Mesenchymal stem cell (in vitro differentiated cells and primary cell): Measurements from ENCODE around the gene RPRD2.

Experiments used
- DNase-seq: peaks from one replicate; pipeline ENCODE4 v3.0.0-alpha.2; 2013
- H2AFZ ChIP-seq: one replicate; pipeline ENCODE4 v1.6.1; 2013; ENCODE audit warnings: low read depth, mild to moderate bottlenecking, control low read depth, inconsistent platforms, low read length, moderate library complexity
- H2AK5ac ChIP-seq: 2 replicates; pipeline ENCODE4 v1.6.1; 2013; ENCODE audit warnings: low read length, moderate library complexity, mild to moderate bottlenecking, inconsistent platforms; ENCODE audit not compliant: severe bottlenecking
- H2BK120ac ChIP-seq: one replicate; pipeline ENCODE4 v1.6.1; 2013; ENCODE audit warnings: low read depth, mild to moderate bottlenecking, inconsistent platforms, low read length, moderate library complexity
- H2BK12ac ChIP-seq, 2 experiments: one replicate each; pipeline ENCODE4 v1.6.1; 2013; ENCODE audit warnings: inconsistent platforms in 2 of 2, low read length in 2 of 2, mild to moderate bottlenecking in 2 of 2, moderate library complexity in 2 of 2, control low read depth in 1 of 2
- H2BK15ac ChIP-seq: one replicate; pipeline ENCODE4 v1.6.1; 2013; ENCODE audit warnings: mild to moderate bottlenecking, low read depth, inconsistent platforms; ENCODE audit not compliant: poor library complexity, severe bottlenecking
- H2BK5ac ChIP-seq: 2 replicates; pipeline ENCODE4 v1.6.1; 2013; ENCODE audit warnings: low read depth, mild to moderate bottlenecking, low read length, control low read depth, inconsistent platforms; ENCODE audit not compliant: poor library complexity, severe bottlenecking
- H3K14ac ChIP-seq, 2 experiments: one replicate each; pipeline ENCODE4 v1.6.1; 2013; ENCODE audit warnings: inconsistent platforms in 2 of 2, low read length in 2 of 2, control low read depth in 1 of 2, mild to moderate bottlenecking in 1 of 2, moderate library complexity in 1 of 2
- H3K18ac ChIP-seq, 2 experiments: one replicate each; pipeline ENCODE4 v1.6.1; 2013; ENCODE audit warnings: inconsistent platforms in 2 of 2, low read length in 2 of 2, control low read depth in 1 of 2, low read depth in 1 of 2, mild to moderate bottlenecking in 1 of 2
- H3K23ac ChIP-seq, 2 experiments: one replicate each; pipeline ENCODE4 v1.6.1; 2013; ENCODE audit warnings: inconsistent platforms in 2 of 2, low read length in 2 of 2, mild to moderate bottlenecking in 2 of 2, moderate library complexity in 2 of 2, control low read depth in 1 of 2
- H3K27ac ChIP-seq: 2 replicates; pipeline ENCODE4 v1.5.1; 2013; ENCODE audit warnings: mild to moderate bottlenecking, moderate library complexity, low read length, control low read depth, inconsistent platforms; ENCODE audit not compliant: poor library complexity, severe bottlenecking
- H3K27me3 ChIP-seq, 2 experiments: 2 replicates each; pipeline versions ENCODE4 v1.6.1 to v1.7.0; 2013; ENCODE audit warnings: low read length in 2 of 2, mild to moderate bottlenecking in 2 of 2, moderate library complexity in 2 of 2, control low read depth in 1 of 2, inconsistent platforms in 1 of 2; ENCODE audit not compliant: control insufficient read depth in 1 of 2, insufficient read depth in 1 of 2
- H3K36me3 ChIP-seq, 2 experiments: 2 replicates each; pipeline versions ENCODE4 v1.6.1 to v1.7.0; 2013; ENCODE audit warnings: low read length in 2 of 2, control low read depth in 1 of 2, inconsistent platforms in 1 of 2, low read depth in 1 of 2, mild to moderate bottlenecking in 1 of 2; ENCODE audit not compliant: insufficient read depth in 2 of 2, control insufficient read depth in 1 of 2
- H3K4ac ChIP-seq, 2 experiments: one replicate each; pipeline ENCODE4 v1.6.1; 2013; ENCODE audit warnings: inconsistent platforms in 2 of 2, low read length in 2 of 2, mild to moderate bottlenecking in 2 of 2, moderate library complexity in 2 of 2, control low read depth in 1 of 2, low read depth in 1 of 2
- H3K4me1 ChIP-seq: 2 replicates; pipeline ENCODE4 v1.6.1; 2013; ENCODE audit warnings: low read depth, low read length, control low read depth; ENCODE audit not compliant: control insufficient read depth, insufficient read depth
- H3K4me2 ChIP-seq: 2 replicates; pipeline ENCODE4 v1.6.1; 2013; ENCODE audit warnings: low read length, mild to moderate bottlenecking, inconsistent platforms; ENCODE audit not compliant: poor library complexity, severe bottlenecking
- H3K4me3 ChIP-seq, 2 experiments: 2 replicates each; pipeline versions ENCODE4 v1.5.1 to v1.7.0; 2013; ENCODE audit warnings: low read length in 2 of 2, mild to moderate bottlenecking in 2 of 2, control low read depth in 1 of 2, low read depth in 1 of 2; ENCODE audit not compliant: insufficient read depth in 1 of 2
- H3K79me1 ChIP-seq: replicated peaks from 2 replicates; pipeline ENCODE4 v1.6.1; 2013; ENCODE audit warnings: mild to moderate bottlenecking, control low read depth, low read length, inconsistent platforms; ENCODE audit not compliant: poor library complexity, severe bottlenecking
- H3K9ac ChIP-seq: 2 replicates; pipeline ENCODE4 v1.7.0; 2013; ENCODE audit warnings: mild to moderate bottlenecking, low read length, moderate library complexity
- H3K9me3 ChIP-seq: 2 replicates; pipeline ENCODE4 v1.7.0; 2013; ENCODE audit warnings: mild to moderate bottlenecking, low read length; ENCODE audit not compliant: control insufficient read depth
- H4K8ac ChIP-seq: one replicate; pipeline ENCODE4 v1.6.1; 2013; ENCODE audit warnings: inconsistent platforms, mild to moderate bottlenecking, low read length, moderate library complexity
- H4K91ac ChIP-seq: one replicate; pipeline ENCODE4 v1.6.1; 2013; ENCODE audit warnings: mild to moderate bottlenecking, low read length, inconsistent platforms
- WGBS: methylation state at CpG from one replicate; pipeline ENCODE4 v1.1.7; 2013; ENCODE audit warnings: mixed read lengths; 5-methylcytosine and 5-hydroxymethylcytosine counted together

RPRD2 gene

GRCh38 chr1:150429805-150430204, 65.9 kb downstream of the RPRD2 start:
- H3K9ac ChIP-seq = no peak overlapping the region
- H2AFZ ChIP-seq = no peak overlapping the region
- no peak overlapping the region for H2BK12ac ChIP-seq
- H3K79me1 ChIP-seq = peaks cover 21% of the 10 kb centered on the region
- H2BK5ac ChIP-seq = no peak overlapping the region
- H4K91ac ChIP-seq = no peak overlapping the region
- H2BK15ac ChIP-seq = no peak overlapping the region
- H3K27me3 ChIP-seq = no peaks in the 10 kb centered on the region
- H3K36me3 ChIP-seq = peaks cover 6 to 14% of the 10 kb centered on the region in 2 experiments
- WGBS = 100% methylated on average over 1 of the region's 3 CpGs
- no peak overlapping the region for H3K4me3 ChIP-seq
- H3K9me3 ChIP-seq = no peaks in the 10 kb centered on the region
- H3K14ac ChIP-seq = no peak overlapping the region
- no peak overlapping the region for H3K23ac ChIP-seq
- H3K27ac ChIP-seq = no peak overlapping the region
- no peak overlapping the region for H4K8ac ChIP-seq
- no peak overlapping the region for H3K4ac ChIP-seq
- H3K18ac ChIP-seq = no peak overlapping the region
- H2BK120ac ChIP-seq = no peak overlapping the region
- DNase-seq = peak; percentile 12
- no peak overlapping the region for H2AK5ac ChIP-seq
- H3K4me2 ChIP-seq = no peak overlapping the region
- H3K4me1 ChIP-seq = no peaks in the 10 kb centered on the region

- Histone ChIP-seq H2BK5ac (no peak overlapping the region), H3K4me1 (no peaks in the 10 kb centered on the region), H3K23ac (no peak overlapping the region), H3K36me3 (peaks cover 6 to 59% of the 10 kb centered on the region in 2 experiments), H3K9me3 (no peaks in the 10 kb centered on the region), H4K8ac (no peak overlapping the region), H4K91ac (no peak overlapping the region), H3K18ac (no peak overlapping the region), H3K4me3 (no peak overlapping the region), H3K14ac (no peak overlapping the region), H3K27ac (no peak overlapping the region), H2AFZ (no peak overlapping the region), H3K79me1 (peaks cover 19% of the 10 kb centered on the region), H2BK120ac (no peak overlapping the region), H2BK12ac (no peak overlapping the region), H3K4me2 (no peak overlapping the region), H2BK15ac (no peak overlapping the region), H3K4ac (no peak overlapping the region), H3K27me3 (no peaks in the 10 kb centered on the region), H2AK5ac (no peak overlapping the region), H3K9ac (no peak overlapping the region)
- DNase-seq = peak; percentile 41
- 18% methylated on average over 2 of the region's 2 CpGs for WGBS
These were observed 77.2 kb downstream of the RPRD2 start for GRCh38 chr1:150441121-150441520.

- Histone ChIP-seq H3K36me3 (peaks cover 14 to 86% of the 10 kb centered on the region in 2 experiments), H3K4me3 (no peak overlapping the region), H3K4ac (no peak overlapping the region), H3K9ac (no peak overlapping the region), H3K9me3 (no peaks in the 10 kb centered on the region), H4K8ac (no peak overlapping the region), H3K4me2 (no peak overlapping the region), H2BK12ac (no peak overlapping the region), H3K4me1 (no peaks in the 10 kb centered on the region), H2BK120ac (no peak overlapping the region), H2AFZ (no peak overlapping the region), H3K27ac (no peak overlapping the region), H3K23ac (no peak overlapping the region), H2BK5ac (no peak overlapping the region), H3K27me3 (no peaks in the 10 kb centered on the region), H3K79me1 (peaks cover 14% of the 10 kb centered on the region), H3K14ac (no peak overlapping the region), H4K91ac (no peak overlapping the region), H2AK5ac (no peak overlapping the region), H3K18ac (no peak overlapping the region), H2BK15ac (no peak overlapping the region)
- no peak for DNase-seq
- 100% methylated on average over 1 of the region's 1 CpG for WGBS
These were observed 80.3 kb downstream of the RPRD2 start for GRCh38 chr1:150444232-150444631.

GRCh38 chr1:150456146-150456647, 92.2 kb downstream of the RPRD2 start:
- H3K79me1 ChIP-seq = peaks cover 10% of the 10 kb centered on the region
- no peak overlapping the region for H3K14ac ChIP-seq
- H3K9ac ChIP-seq = no peak overlapping the region
- no peaks in the 10 kb centered on the region for H3K27me3 ChIP-seq
- H2BK12ac ChIP-seq = no peak overlapping the region
- no peak overlapping the region for H3K4me3 ChIP-seq
- H3K4ac ChIP-seq = no peak overlapping the region
- 97% methylated on average over 4 of the region's 4 CpGs for WGBS
- H3K36me3 ChIP-seq = peaks cover 17 to 45% of the 10 kb centered on the region in 2 experiments
- H3K4me1 ChIP-seq = no peaks in the 10 kb centered on the region
- H2BK5ac ChIP-seq = no peak overlapping the region
- no peak overlapping the region for H2BK120ac ChIP-seq
- no peak overlapping the region for H3K27ac ChIP-seq
- no peak overlapping the region for H3K18ac ChIP-seq
- no peak overlapping the region for H4K8ac ChIP-seq
- H2BK15ac ChIP-seq = no peak overlapping the region
- H2AK5ac ChIP-seq = no peak overlapping the region
- no peak overlapping the region for H2AFZ ChIP-seq
- no peaks in the 10 kb centered on the region for H3K9me3 ChIP-seq
- no peak overlapping the region for H3K4me2 ChIP-seq
- no peak for DNase-seq
- no peak overlapping the region for H4K91ac ChIP-seq
- no peak overlapping the region for H3K23ac ChIP-seq
